GM12873 (cell line): Measurements from ENCODE around the gene HIVEP2.

ENCODE experiments used
- CTCF ChIP-seq: IDR thresholded peaks from 2 replicates; pipeline ENCODE4 v1.5.1; 2012; ENCODE audit warnings: low read depth, mild to moderate bottlenecking, moderate library complexity, low read length, control low read depth; ENCODE audit not compliant: insufficient read depth; ENCODE audit errors: missing control alignments

HIVEP2 gene

GRCh38 chr6:142810952-142811514 is 133.9 kb downstream of the HIVEP2 start:
- TF ChIP-seq CTCF = no peak

GRCh38 chr6:142809947-142810346 is 135.0 kb downstream of the HIVEP2 start:
- TF ChIP-seq CTCF = no peak

GRCh38 chr6:142808405-142809061 is 136.4 kb downstream of the HIVEP2 start:
- no peak for TF ChIP-seq CTCF

- TF ChIP-seq CTCF = no peak
Measured at GRCh38 chr6:142805042-142805441, 139.9 kb downstream of the HIVEP2 start.

GRCh38 chr6:142804490-142804889 is 140.5 kb downstream of the HIVEP2 start:
- no peak for TF ChIP-seq CTCF

- TF ChIP-seq CTCF = no peak
Measured at GRCh38 chr6:142803495-142804058, 141.4 kb downstream of the HIVEP2 start.

GRCh38 chr6:142803032-142803431 is 141.9 kb downstream of the HIVEP2 start:
- TF ChIP-seq CTCF = no peak
